GM12891 (cell line): ENCODE data around the gene PKHD1.

Source experiments
- DNase-seq: peaks from one replicate; pipeline ENCODE4 v3.0.0; 2011; ENCODE audit warnings: low spot score; ENCODE audit not compliant: insufficient read length
- FAIRE-seq: peaks from 2 replicates; lab custom pipeline; 2011; peaks lifted over from hg19 to GRCh38; lab: Jason Lieb, UNC
- PAX5 ChIP-seq: IDR thresholded peaks from 2 replicates; pipeline ENCODE4 v1.6.1; 2011; ENCODE audit warnings: low read length, moderate library complexity, mild to moderate bottlenecking; ENCODE audit not compliant: insufficient read depth, severe bottlenecking
- POLR2A ChIP-seq: IDR thresholded peaks from 2 replicates; pipeline ENCODE4 v1.6.1; 2011; ENCODE audit warnings: low read depth, low read length, control low read depth
- POLR2AphosphoS5 ChIP-seq: IDR thresholded peaks from 2 replicates; pipeline ENCODE4 v1.6.1; 2011; ENCODE audit warnings: low read depth, low read length, control low read depth
- POU2F2 ChIP-seq: IDR thresholded peaks from 2 replicates; pipeline ENCODE4 v1.6.1; 2011; ENCODE audit warnings: low read depth, mild to moderate bottlenecking, control low read depth, low read length, moderate library complexity
- SPI1 ChIP-seq: IDR thresholded peaks from 2 replicates; pipeline ENCODE4 v1.6.1; 2011; ENCODE audit warnings: low read depth, low read length, control low read depth
- TAF1 ChIP-seq: IDR thresholded peaks from 2 replicates; pipeline ENCODE4 v1.6.1; 2011; ENCODE audit warnings: low read depth, low read length, control low read depth

The PKHD1 gene

GRCh38 chr6:51608383-51608782 lies 479.0 kb downstream of the PKHD1 start:
- no peak for TF ChIP-seq PAX5
- TF ChIP-seq TAF1: no peak
- no peak for TF ChIP-seq POU2F2
- no peak for TF ChIP-seq POLR2AphosphoS5
- DNase-seq: no peak
- FAIRE-seq: no peak

GRCh38 chr6:51600514-51600913 lies 486.9 kb downstream of the PKHD1 start:
- DNase-seq: no peak

GRCh38 chr6:51598171-51598570 lies 489.2 kb downstream of the PKHD1 start:
- TF ChIP-seq PAX5 (no peak), POLR2A (no peak), POLR2AphosphoS5 (no peak), POU2F2 (no peak), SPI1 (no peak)
- DNase-seq (no peak), FAIRE-seq (no peak)

More at GRCh38 chr6:51600514-51600913, 486.9 kb downstream of the PKHD1 start:
- no peak for FAIRE-seq
- TF ChIP-seq POU2F2: no peak
- TF ChIP-seq SPI1: no peak
- no peak for TF ChIP-seq PAX5
- no peak for TF ChIP-seq POLR2A
- no peak for TF ChIP-seq POLR2AphosphoS5
- no peak for TF ChIP-seq TAF1

- no peak for DNase-seq
- no peak for TF ChIP-seq POLR2AphosphoS5
- no peak for TF ChIP-seq POU2F2
- no peak for TF ChIP-seq PAX5
- TF ChIP-seq TAF1: no peak
- no peak for TF ChIP-seq POLR2A
- no peak for TF ChIP-seq SPI1
- no peak for FAIRE-seq
Observed at GRCh38 chr6:51594981-51595380, 492.4 kb downstream of the PKHD1 start.

GRCh38 chr6:51585264-51585663 lies 502.1 kb downstream of the PKHD1 start:
- TF ChIP-seq PAX5: no peak
- DNase-seq: no peak
- no peak for FAIRE-seq

- DNase-seq (no peak), FAIRE-seq (no peak)
- no peak for TF ChIP-seq POLR2A
- no peak for TF ChIP-seq PAX5
- TF ChIP-seq SPI1: no peak
- no peak for TF ChIP-seq POU2F2
- TF ChIP-seq POLR2AphosphoS5: no peak
- TF ChIP-seq TAF1: no peak
Observed at GRCh38 chr6:51584163-51584562, 503.2 kb downstream of the PKHD1 start.

- DNase-seq (no peak), FAIRE-seq (no peak)
Observed at GRCh38 chr6:51578994-51579393, 508.4 kb downstream of the PKHD1 start.

GRCh38 chr6:51578362-51578761 lies 509.1 kb downstream of the PKHD1 start:
- FAIRE-seq (no peak), DNase-seq (no peak)
- TF ChIP-seq PAX5 (no peak), SPI1 (no peak)

More at GRCh38 chr6:51578994-51579393, 508.4 kb downstream of the PKHD1 start:
- TF ChIP-seq TAF1 (no peak), POLR2AphosphoS5 (no peak), POLR2A (no peak), POU2F2 (no peak), PAX5 (no peak), SPI1 (no peak)

GRCh38 chr6:51574040-51574439 lies 513.4 kb downstream of the PKHD1 start:
- FAIRE-seq (no peak), DNase-seq (no peak)
- TF ChIP-seq POU2F2 (no peak), SPI1 (no peak), TAF1 (no peak), POLR2AphosphoS5 (no peak), PAX5 (no peak), POLR2A (no peak)

GRCh38 chr6:51571168-51571567 lies 516.2 kb downstream of the PKHD1 start:
- FAIRE-seq (no peak), DNase-seq (no peak)
- TF ChIP-seq POLR2AphosphoS5: no peak
- TF ChIP-seq TAF1: no peak
- TF ChIP-seq PAX5: no peak
- TF ChIP-seq POLR2A: no peak
- no peak for TF ChIP-seq SPI1
- no peak for TF ChIP-seq POU2F2
